SK-N-SH (cell line): ENCODE data around the gene CSNK2A1. TPM values are rescaled to one million over a fixed set of nuclear protein-coding genes. Genes with fewer than 3 reads are reported as not detected.

Experiments used
- CTCF ChIA-PET: fragments of 300-600, 350-600 bp; formaldehyde crosslinking; extraction: SDS; loops from one replicate; lab custom pipeline; 2021; lab: Yijun Ruan, JAX
- POLR2A ChIA-PET: fragments of 350-600 bp; sonication (Branson Sonifier 250); formaldehyde crosslinking; extraction: SDS; loops from one replicate; lab custom pipeline; 2020; ENCODE audit warnings: antibody characterized with exemption, inconsistent platforms; lab: Yijun Ruan, JAX
- DNase-seq: peaks from one replicate; pipeline ENCODE4 v3.0.0; 2012
- H2AFZ ChIP-seq: fragments of 200-600 bp; sonication (generic); 2 replicates; pipeline ENCODE4 v1.8.1; 2016; ENCODE audit warnings: antibody characterized with exemption, mild to moderate bottlenecking, low read depth
- H3F3A ChIP-seq: fragments of 200-600 bp; sonication (generic); replicated peaks from 2 replicates; pipeline ENCODE3; 2016; ENCODE audit warnings: antibody characterized with exemption, mild to moderate bottlenecking; ENCODE audit not compliant: insufficient read depth
- H3K27ac ChIP-seq, 2 experiments: fragments of 200-500 bp in 1 of 2; fragments of 200-600 bp in 1 of 2; sonication (Bioruptor generic) in 1 of 2; sonication (generic), shearing (Covaris generic) in 1 of 2; 2 replicates each; pipeline versions ENCODE4 v1.5.1 to v1.6.1; 2014 to 2016; ENCODE audit warnings: low read depth in 2 of 2, inconsistent platforms in 1 of 2, low read length in 1 of 2, mild to moderate bottlenecking in 1 of 2, mixed read lengths in 1 of 2
- H3K27me3 ChIP-seq: fragments of 200-600 bp; sonication (generic), shearing (Covaris generic); 2 replicates; pipeline ENCODE4 v1.6.1; 2016; ENCODE audit warnings: mixed run types; ENCODE audit not compliant: insufficient read depth
- H3K36me3 ChIP-seq, 2 experiments: fragments of 200-500 bp in 1 of 2; fragments of 200-600 bp in 1 of 2; sonication (Bioruptor generic) in 1 of 2; sonication (generic) in 1 of 2; replicated peaks in 1 of 2; 2 replicates each; pipeline versions ENCODE3 to v1.5.1; 2014 to 2016; ENCODE audit warnings: low read length in 1 of 2, mild to moderate bottlenecking in 1 of 2; ENCODE audit not compliant: insufficient read depth in 2 of 2, control insufficient read depth in 1 of 2
- H3K4me1 ChIP-seq, 2 experiments: fragments of 200-500 bp in 1 of 2; fragments of 200-600 bp in 1 of 2; sonication (Bioruptor generic) in 1 of 2; sonication (generic), shearing (Covaris generic) in 1 of 2; 2 replicates each; pipeline versions ENCODE4 v1.5.1 to v1.6.1; 2014 to 2016; ENCODE audit warnings: low read depth in 1 of 2, low read length in 1 of 2, mixed run types in 1 of 2; ENCODE audit not compliant: insufficient read depth in 2 of 2, control insufficient read depth in 1 of 2
- H3K4me2 ChIP-seq: fragments of 200-600 bp; sonication (generic), shearing (Covaris generic); 2 replicates; pipeline ENCODE4 v1.6.1; 2017; ENCODE audit warnings: mixed run types
- H3K4me3 ChIP-seq, 2 experiments: fragments of 200-500 bp in 1 of 2; fragments of 200-600 bp in 1 of 2; sonication (Bioruptor generic) in 1 of 2; sonication (generic), shearing (Covaris generic) in 1 of 2; 2 replicates each; pipeline versions ENCODE4 v1.5.1 to v1.8.1; 2014 to 2016; ENCODE audit warnings: low read depth in 2 of 2, inconsistent platforms in 1 of 2, low read length in 1 of 2, mild to moderate bottlenecking in 1 of 2, mixed read lengths in 1 of 2, moderate library complexity in 1 of 2
- H3K79me2 ChIP-seq: fragments of 200-600 bp; sonication (generic); 2 replicates; pipeline ENCODE4 v1.8.1; 2017; ENCODE audit warnings: mild to moderate bottlenecking; ENCODE audit not compliant: insufficient read depth
- H3K9ac ChIP-seq: fragments of 200-600 bp; sonication (generic); 2 replicates; pipeline ENCODE4 v1.6.1; 2017; ENCODE audit warnings: mixed run types
- H3K9me2 ChIP-seq: fragments of 200-600 bp; sonication (generic); 2 replicates; pipeline ENCODE4 v1.6.1; 2017; ENCODE audit warnings: mixed run types
- H3K9me3 ChIP-seq: fragments of 200-600 bp; sonication (generic); 2 replicates; pipeline ENCODE4 v1.6.1; 2017; ENCODE audit warnings: mixed run types, mild to moderate bottlenecking, moderate library complexity
- H4K20me1 ChIP-seq: fragments of 200-600 bp; sonication (generic); 2 replicates; pipeline ENCODE4 v1.6.1; 2017; ENCODE audit warnings: mild to moderate bottlenecking, mixed run types; ENCODE audit not compliant: insufficient read depth
- CHD2 ChIP-seq: fragments of 150-350 bp; IDR thresholded peaks from 2 replicates; pipeline ENCODE4 v1.6.1; 2018; ENCODE audit warnings: low read length; ENCODE audit not compliant: partially characterized antibody
- ELF1 ChIP-seq: IDR thresholded peaks from 2 replicates; pipeline ENCODE4 v1.4.0; 2012
- EP300 ChIP-seq, 2 experiments: IDR thresholded peaks; 2 replicates each; pipeline versions ENCODE4 v1.4.0 to v1.6.1; 2012; ENCODE audit warnings: borderline replicate concordance in 1 of 2, low read depth in 1 of 2, low read length in 1 of 2
- FOSL2 ChIP-seq: IDR thresholded peaks from 2 replicates; pipeline ENCODE4 v1.4.0; 2012; ENCODE audit warnings: low read depth, mild to moderate bottlenecking, moderate library complexity, borderline replicate concordance
- FOXJ3 ChIP-seq: sonication (generic); formaldehyde crosslinking; IDR thresholded peaks from 2 replicates; pipeline ENCODE4 v1.5.1; 2020; ENCODE audit warnings: mild to moderate bottlenecking, missing genetic modification reagents
- GABPA ChIP-seq: IDR thresholded peaks from 2 replicates; pipeline ENCODE4 v1.4.0; 2012; ENCODE audit warnings: low read depth, mild to moderate bottlenecking
- JUND ChIP-seq: IDR thresholded peaks from 2 replicates; pipeline ENCODE4 v1.4.0; 2012
- MEF2A ChIP-seq: IDR thresholded peaks from 2 replicates; pipeline ENCODE4 v1.4.0; 2012; ENCODE audit warnings: low read depth, borderline replicate concordance
- MXI1 ChIP-seq: IDR thresholded peaks from 2 replicates; pipeline ENCODE4 v1.6.1; 2012; ENCODE audit warnings: mild to moderate bottlenecking, low read depth, low read length, improper control_type of control experiment
- NFIC ChIP-seq: IDR thresholded peaks from 2 replicates; pipeline ENCODE4 v1.4.0; 2012; ENCODE audit warnings: borderline replicate concordance
- POLR2AphosphoS5 ChIP-seq: IDR thresholded peaks from 2 replicates; pipeline ENCODE4 v1.6.1; 2012; ENCODE audit warnings: low read depth, low read length
- RAD21 ChIP-seq: IDR thresholded peaks from 2 replicates; pipeline ENCODE4 v1.6.1; 2012; ENCODE audit warnings: mild to moderate bottlenecking, low read length
- RXRA ChIP-seq: IDR thresholded peaks from 2 replicates; pipeline ENCODE4 v1.4.0; 2012; ENCODE audit warnings: low read depth, mild to moderate bottlenecking, borderline replicate concordance
- TCF12 ChIP-seq: IDR thresholded peaks from 2 replicates; pipeline ENCODE4 v1.4.0; 2012
- YY1 ChIP-seq: IDR thresholded peaks from 2 replicates; pipeline ENCODE4 v1.4.0; 2012; ENCODE audit warnings: low read depth, mild to moderate bottlenecking
- WGBS: methylation state at CpG from one replicate; pipeline ENCODE4 v1.1.6; 2017; ENCODE audit warnings: low lambda C conversion rate; 5-methylcytosine and 5-hydroxymethylcytosine counted together
- polyA plus RNA-seq, 3 experiments: library from polyadenylated mRNA; depleted of rRNA; stranded (reverse); fragments of >200 nt; gene quantifications; 2 replicates each; pipeline ENCODE4 v1.2.3, GENCODE V29; 2012
- TF ChIP-seq, protein P1 (sequence below): fragments of 150-350 bp; IDR thresholded peaks from 2 replicates; pipeline ENCODE4 v1.6.1; 2017; ENCODE audit warnings: antibody characterized with exemption, low read length, low read depth, borderline replicate concordance
- TF ChIP-seq, protein P2 (sequence below): IDR thresholded peaks from 2 replicates; pipeline ENCODE4 v1.4.0; 2012; ENCODE audit warnings: low read depth, borderline replicate concordance
- TF ChIP-seq, protein P3 (sequence below): fragments of 150-350 bp; IDR thresholded peaks from 2 replicates; pipeline ENCODE4 v1.6.1; 2016; ENCODE audit warnings: mild to moderate bottlenecking, low read depth, low read length
- TF ChIP-seq, protein P4 (sequence below): IDR thresholded peaks from 2 replicates; pipeline ENCODE4 v1.4.0; 2012; ENCODE audit warnings: low read depth
- TF ChIP-seq, protein P5 (sequence below): IDR thresholded peaks from 2 replicates; pipeline ENCODE4 v1.4.0; 2012; ENCODE audit warnings: low read depth, borderline replicate concordance
- TF ChIP-seq, protein P6 (sequence below): fragments of 200-600 bp; sonication (generic); IDR thresholded peaks from 2 replicates; pipeline ENCODE4 v1.6.1; 2017; ENCODE audit warnings: antibody characterized with exemption, mild to moderate bottlenecking, moderate library complexity

CSNK2A1 gene
- polyA plus RNA-seq, 1 of the 3 experiments (the other 2 are of a cell fraction): 61.9 TPM

DNA sequence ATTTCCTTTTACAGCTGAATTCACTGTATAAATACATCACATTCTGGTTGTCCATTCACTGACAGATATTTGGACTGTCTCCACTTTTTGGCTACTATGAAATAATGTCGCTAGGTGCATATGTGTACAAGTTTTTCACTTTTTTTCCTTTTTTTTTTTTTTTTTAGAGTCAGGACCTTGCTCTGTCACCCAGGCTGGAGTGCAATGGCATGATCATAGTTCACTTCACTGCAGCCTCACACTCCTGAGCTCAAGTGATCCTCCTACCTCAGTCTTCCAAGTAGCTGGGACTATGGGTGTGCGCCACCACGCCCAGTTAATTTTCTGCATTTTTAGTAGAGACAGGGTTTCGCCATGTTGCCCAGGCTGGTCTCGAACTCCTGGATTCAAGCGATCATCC lies 13.3 kb downstream of the CSNK2A1 start:
- Histone ChIP-seq H3K9me3 (peaks cover 9% of the 10 kb centered on the region; the same call in 1 of the 2 replicates), H3K4me1 (peaks cover 0 to 5% of the 10 kb centered on the region in 2 experiments; a peak in 2 of 4 replicates), H3K9ac (no peak overlapping the region), H3K4me2 (no peak overlapping the region), H2AFZ (no peak overlapping the region), H3K27ac (no peak overlapping the region), H3K79me2 (peaks cover 96% of the 10 kb centered on the region), H4K20me1 (peaks cover 65% of the 10 kb centered on the region), H3K9me2 (no peaks in the 10 kb centered on the region), H3K27me3 (no peaks in the 10 kb centered on the region), H3F3A (no peaks in the 10 kb centered on the region), H3K4me3 (no peak overlapping the region), H3K36me3 (peaks cover 7 to 40% of the 10 kb centered on the region in 2 experiments)
- CTCF ChIA-PET: interaction anchor here (1.3 kb wide), 1 partner anchor 12 kb away, joined by 3 read pairs; no protein-coding TSS in a partner anchor
- POLR2A ChIA-PET: no interaction called here
- DNase-seq: no peak
- TF ChIP-seq, protein P1, sequence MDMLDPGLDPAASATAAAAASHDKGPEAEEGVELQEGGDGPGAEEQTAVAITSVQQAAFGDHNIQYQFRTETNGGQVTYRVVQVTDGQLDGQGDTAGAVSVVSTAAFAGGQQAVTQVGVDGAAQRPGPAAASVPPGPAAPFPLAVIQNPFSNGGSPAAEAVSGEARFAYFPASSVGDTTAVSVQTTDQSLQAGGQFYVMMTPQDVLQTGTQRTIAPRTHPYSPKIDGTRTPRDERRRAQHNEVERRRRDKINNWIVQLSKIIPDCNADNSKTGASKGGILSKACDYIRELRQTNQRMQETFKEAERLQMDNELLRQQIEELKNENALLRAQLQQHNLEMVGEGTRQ: no peak
- no peak for TF ChIP-seq MEF2A
- no peak for TF ChIP-seq YY1
- no peak for TF ChIP-seq CHD2
- TF ChIP-seq GABPA: no peak
- no peak for TF ChIP-seq MXI1
- no peak for TF ChIP-seq ELF1
- TF ChIP-seq FOSL2: no peak
- TF ChIP-seq JUND: no peak
- TF ChIP-seq, protein P2, sequence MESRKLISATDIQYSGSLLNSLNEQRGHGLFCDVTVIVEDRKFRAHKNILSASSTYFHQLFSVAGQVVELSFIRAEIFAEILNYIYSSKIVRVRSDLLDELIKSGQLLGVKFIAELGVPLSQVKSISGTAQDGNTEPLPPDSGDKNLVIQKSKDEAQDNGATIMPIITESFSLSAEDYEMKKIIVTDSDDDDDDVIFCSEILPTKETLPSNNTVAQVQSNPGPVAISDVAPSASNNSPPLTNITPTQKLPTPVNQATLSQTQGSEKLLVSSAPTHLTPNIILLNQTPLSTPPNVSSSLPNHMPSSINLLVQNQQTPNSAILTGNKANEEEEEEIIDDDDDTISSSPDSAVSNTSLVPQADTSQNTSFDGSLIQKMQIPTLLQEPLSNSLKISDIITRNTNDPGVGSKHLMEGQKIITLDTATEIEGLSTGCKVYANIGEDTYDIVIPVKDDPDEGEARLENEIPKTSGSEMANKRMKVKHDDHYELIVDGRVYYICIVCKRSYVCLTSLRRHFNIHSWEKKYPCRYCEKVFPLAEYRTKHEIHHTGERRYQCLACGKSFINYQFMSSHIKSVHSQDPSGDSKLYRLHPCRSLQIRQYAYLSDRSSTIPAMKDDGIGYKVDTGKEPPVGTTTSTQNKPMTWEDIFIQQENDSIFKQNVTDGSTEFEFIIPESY: no peak
- no peak for TF ChIP-seq FOXJ3
- no peak for TF ChIP-seq RXRA
- TF ChIP-seq NFIC: no peak
- TF ChIP-seq TCF12: no peak
- 90% methylated on average over 6 of the region's 6 CpGs for whole genome bisulfite sequencing

DNA sequence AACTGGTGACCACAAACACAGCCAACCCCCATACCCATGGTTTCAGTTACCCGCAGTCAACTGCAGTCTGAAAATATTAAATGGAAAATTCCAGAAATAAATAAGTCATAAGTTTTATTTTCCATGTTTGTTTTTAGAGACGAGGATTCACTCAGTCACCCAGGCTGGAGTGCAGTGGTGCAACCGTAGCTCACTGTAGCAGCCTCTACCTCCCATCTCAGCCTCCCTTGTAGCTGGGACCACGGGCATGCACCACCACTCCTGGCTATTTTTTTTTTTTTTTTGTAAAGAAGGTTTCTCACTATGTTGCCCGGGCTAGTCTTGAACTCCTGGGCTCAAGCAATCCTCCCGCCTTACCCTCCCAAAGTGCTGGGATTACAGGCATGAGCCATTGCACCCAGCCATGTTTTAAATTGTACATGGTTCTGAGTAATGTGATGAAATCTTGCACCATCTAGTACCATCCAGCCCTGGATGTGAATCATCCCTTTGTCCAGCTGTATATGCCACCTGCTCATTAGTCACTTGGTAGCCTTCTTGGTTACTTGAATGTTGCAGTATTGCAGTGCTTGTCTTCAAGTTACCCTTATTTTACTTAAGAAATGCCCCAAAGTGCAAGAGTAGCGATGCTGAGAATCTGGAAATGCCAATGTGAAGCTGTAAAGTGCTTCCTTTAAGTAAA lies 14.5 kb downstream of the CSNK2A1 start:
- Histone ChIP-seq H3K9ac (no peak overlapping the region), H3K27ac (peak overlapping the region in 1 of 2 experiments; percentile 4; a peak in 1 of 4 replicates)

More for the DNA sequence above, 14.5 kb downstream of the CSNK2A1 start:
- 98% methylated on average over 7 of the region's 7 CpGs for WGBS
- POLR2A ChIA-PET: no interaction called here
- Histone ChIP-seq H3K9me2 (no peaks in the 10 kb centered on the region), H4K20me1 (peaks cover 53% of the 10 kb centered on the region), H3K4me1 (peaks cover 0 to 5% of the 10 kb centered on the region in 2 experiments; a peak in 1 of 4 replicates), H3K79me2 (peaks cover 96% of the 10 kb centered on the region), H3K4me3 (no peak overlapping the region), H3K4me2 (no peak overlapping the region), H3K27me3 (no peaks in the 10 kb centered on the region), H3F3A (no peaks in the 10 kb centered on the region), H3K36me3 (peaks cover 7 to 45% of the 10 kb centered on the region in 2 experiments), H2AFZ (no peak overlapping the region), H3K9me3 (peaks cover 9% of the 10 kb centered on the region; the same call in 1 of the 2 replicates)
- CTCF ChIA-PET: interaction anchor here (1.3 kb wide), 1 partner anchor 14 kb away, joined by 3 read pairs; no protein-coding TSS in a partner anchor
- DNase-seq: no peak
- TF ChIP-seq JUND (peak; percentile 37; the same call in 1 of the 2 replicates), TCF12 (peak; percentile 74), ELF1 (no peak), RAD21 (no peak), POLR2AphosphoS5 (no peak), CHD2 (no peak), RXRA (no peak), EP300 (IDR thresholded peaks at IDR 0.05; ENCODE audit: borderline replicate concordance in 1 of 2, low read depth in 1 of 2, low read length in 1 of 2) (no peak), FOSL2 (peak; percentile 58; the same call in 1 of the 2 replicates)
- TF ChIP-seq, protein P3, sequence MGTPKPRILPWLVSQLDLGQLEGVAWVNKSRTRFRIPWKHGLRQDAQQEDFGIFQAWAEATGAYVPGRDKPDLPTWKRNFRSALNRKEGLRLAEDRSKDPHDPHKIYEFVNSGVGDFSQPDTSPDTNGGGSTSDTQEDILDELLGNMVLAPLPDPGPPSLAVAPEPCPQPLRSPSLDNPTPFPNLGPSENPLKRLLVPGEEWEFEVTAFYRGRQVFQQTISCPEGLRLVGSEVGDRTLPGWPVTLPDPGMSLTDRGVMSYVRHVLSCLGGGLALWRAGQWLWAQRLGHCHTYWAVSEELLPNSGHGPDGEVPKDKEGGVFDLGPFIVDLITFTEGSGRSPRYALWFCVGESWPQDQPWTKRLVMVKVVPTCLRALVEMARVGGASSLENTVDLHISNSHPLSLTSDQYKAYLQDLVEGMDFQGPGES: no peak
- TF ChIP-seq, protein P4, sequence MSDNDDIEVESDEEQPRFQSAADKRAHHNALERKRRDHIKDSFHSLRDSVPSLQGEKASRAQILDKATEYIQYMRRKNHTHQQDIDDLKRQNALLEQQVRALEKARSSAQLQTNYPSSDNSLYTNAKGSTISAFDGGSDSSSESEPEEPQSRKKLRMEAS: 0 out of 2 replicates have a peak, but pooled peaks have one; percentile 34
- TF ChIP-seq, protein P5, sequence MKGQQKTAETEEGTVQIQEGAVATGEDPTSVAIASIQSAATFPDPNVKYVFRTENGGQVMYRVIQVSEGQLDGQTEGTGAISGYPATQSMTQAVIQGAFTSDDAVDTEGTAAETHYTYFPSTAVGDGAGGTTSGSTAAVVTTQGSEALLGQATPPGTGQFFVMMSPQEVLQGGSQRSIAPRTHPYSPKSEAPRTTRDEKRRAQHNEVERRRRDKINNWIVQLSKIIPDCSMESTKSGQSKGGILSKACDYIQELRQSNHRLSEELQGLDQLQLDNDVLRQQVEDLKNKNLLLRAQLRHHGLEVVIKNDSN: no peak
- TF ChIP-seq, protein P6, sequence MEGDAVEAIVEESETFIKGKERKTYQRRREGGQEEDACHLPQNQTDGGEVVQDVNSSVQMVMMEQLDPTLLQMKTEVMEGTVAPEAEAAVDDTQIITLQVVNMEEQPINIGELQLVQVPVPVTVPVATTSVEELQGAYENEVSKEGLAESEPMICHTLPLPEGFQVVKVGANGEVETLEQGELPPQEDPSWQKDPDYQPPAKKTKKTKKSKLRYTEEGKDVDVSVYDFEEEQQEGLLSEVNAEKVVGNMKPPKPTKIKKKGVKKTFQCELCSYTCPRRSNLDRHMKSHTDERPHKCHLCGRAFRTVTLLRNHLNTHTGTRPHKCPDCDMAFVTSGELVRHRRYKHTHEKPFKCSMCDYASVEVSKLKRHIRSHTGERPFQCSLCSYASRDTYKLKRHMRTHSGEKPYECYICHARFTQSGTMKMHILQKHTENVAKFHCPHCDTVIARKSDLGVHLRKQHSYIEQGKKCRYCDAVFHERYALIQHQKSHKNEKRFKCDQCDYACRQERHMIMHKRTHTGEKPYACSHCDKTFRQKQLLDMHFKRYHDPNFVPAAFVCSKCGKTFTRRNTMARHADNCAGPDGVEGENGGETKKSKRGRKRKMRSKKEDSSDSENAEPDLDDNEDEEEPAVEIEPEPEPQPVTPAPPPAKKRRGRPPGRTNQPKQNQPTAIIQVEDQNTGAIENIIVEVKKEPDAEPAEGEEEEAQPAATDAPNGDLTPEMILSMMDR: no peak
